ENCODE data around the gene RBM38. TPM values are rescaled to one million over a fixed set of nuclear protein-coding genes. Genes with fewer than 3 reads are reported as not detected.

Gene RBM38
- total RNA-seq, 2 donors from 2014 or later: 43.4 to 97.5 TPM

- no peak overlapping the region for H3K27ac Mint-ChIP-seq
- no peaks in the 10 kb centered on the region for H3K9me3 Mint-ChIP-seq
- ATAC-seq (no peak), DNase-seq (ENCODE audit: low spot score in 2 of 2) (no peak)
- H3K36me3 Mint-ChIP-seq: no peaks in the 10 kb centered on the region
Observed at GRCh38 chr20:57458400-57459160, 67.4 kb downstream of the RBM38 start.

Other genes starting within 250 kb of the RBM38 start
- gene BMP7, start 124.8 kb upstream of the RBM38 start, total RNA-seq: not detected
- gene SPO11, start 61.6 kb upstream of the RBM38 start, total RNA-seq: not detected
- 10 to 100 TPM; 47.3 to 67.5 TPM for gene RAE1, start 40.1 kb upstream of the RBM38 start, total RNA-seq
- gene CTCFL, start 133.7 kb downstream of the RBM38 start, total RNA-seq: not detected
- gene PCK1, start 169.7 kb downstream of the RBM38 start, total RNA-seq: not detected
- 1 to 10 TPM in 1 of 2 donors, under 1 TPM in 1; 0.16 to 1.1 TPM for gene ZBP1, start 229.0 kb downstream of the RBM38 start, total RNA-seq